CD1c-positive myeloid dendritic cell (primary cell): ENCODE data around the gene DOC2A.
A peak's percentile ranks its signal among the peaks of the same experiment; 100 is the strongest.

Experiments
- DNase-seq: peaks from one replicate; pipeline ENCODE4 v3.0.0-alpha.2; 2016; ENCODE audit errors: extremely low spot score

The DOC2A gene

DNA sequence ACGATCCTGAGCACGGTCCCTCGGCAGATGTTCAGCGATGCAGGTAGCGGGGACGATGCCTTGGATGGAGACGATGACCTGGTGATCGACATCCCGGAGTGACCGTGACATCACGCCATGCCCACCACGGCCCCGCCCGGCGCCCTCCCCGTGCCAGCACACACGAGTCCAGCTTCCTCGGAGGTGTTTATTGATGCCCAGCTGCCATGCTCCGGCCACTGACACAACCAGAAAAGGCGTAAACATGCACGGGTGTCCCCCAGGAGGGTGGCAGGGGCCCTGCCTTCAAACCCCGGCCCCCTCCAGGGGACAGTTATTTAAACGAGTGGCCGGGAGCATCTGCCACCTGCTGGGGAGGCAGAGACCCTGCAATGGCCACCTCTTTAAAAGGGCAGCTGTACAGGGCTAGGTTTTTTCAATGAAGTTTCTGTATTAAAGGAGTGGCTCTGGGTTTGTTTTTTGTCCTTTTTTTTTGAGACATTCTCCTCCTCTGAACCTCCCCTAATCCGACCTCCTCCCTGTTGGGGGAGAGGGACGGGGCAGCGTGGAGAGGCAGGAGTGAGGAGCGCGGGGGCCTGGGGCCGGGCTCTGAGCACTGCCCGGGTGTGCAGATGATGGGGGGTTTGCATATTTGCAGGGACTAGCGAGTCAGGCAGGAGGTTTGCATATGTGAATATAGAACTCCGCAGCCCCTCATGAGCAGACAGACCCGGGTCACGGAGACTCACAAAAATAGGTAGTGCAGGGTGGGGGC, 5.3 kb downstream of the DOC2A start:
- peak; percentile 51 for DNase-seq

GRCh38 chr16:30004811-30005242, 6.0 kb downstream of the DOC2A start:
- DNase-seq: no peak

DNA sequence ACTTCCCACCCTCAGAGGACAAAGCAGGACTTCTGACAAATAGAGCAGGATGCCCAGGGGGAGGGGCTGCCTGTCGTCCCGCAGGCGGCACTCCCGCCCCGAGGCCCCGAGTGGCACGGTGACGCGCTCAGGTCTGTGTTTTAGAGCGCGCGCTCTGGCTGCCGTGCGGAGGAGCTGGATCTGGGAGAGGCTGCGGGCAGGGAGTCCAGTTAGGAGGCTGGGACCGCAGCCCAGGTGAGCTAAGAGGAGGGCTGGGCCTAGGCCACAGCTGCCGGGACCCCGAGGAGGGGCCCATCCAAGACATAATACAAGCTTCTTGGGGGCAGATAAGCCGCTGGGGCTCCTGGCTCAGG, 6.4 kb downstream of the DOC2A start:
- no peak for DNase-seq

GRCh38 chr16:30003670-30004423, 7.0 kb downstream of the DOC2A start:
- DNase-seq: no peak

DNA sequence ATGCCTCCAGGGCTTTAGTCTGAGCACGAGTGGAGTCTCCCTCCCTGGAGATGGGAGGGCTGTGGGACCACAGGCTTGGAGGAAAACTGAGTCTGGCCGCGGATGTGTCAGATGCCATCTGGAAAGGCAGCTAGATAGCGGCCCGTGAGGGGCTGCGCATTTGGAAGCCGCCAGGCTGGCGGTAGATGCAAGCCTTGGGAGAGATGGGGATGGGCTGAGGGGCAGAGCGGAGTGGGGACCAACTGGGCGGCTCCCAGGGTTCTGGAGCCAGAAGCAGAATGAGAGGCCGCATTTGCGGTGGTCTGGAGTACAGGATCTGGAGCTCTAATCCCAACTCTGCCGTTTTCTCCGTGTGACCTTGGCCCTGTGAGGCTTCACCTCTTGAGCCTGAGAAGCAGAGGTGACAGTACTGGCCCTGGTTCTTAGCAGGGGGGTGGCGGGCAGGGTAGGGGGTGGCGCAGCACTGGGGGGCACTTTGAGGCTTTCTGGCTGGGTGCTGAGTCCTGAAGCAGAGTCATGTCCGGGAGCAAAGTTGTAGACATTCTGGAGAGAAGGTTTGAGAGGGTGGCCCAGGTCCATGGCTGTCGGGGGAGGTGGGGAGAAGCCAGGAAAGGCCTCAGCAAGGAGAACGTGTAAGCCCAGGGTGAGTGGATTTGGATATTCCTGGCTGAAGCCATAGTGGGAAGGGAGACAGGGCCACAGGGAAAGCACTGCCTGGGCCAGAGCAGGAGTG, 8.0 kb downstream of the DOC2A start:
- no peak for DNase-seq

- no peak for DNase-seq
Measured at GRCh38 chr16:30000735-30001631, 9.8 kb downstream of the DOC2A start.

GRCh38 chr16:29999605-30000004, 11.2 kb downstream of the DOC2A start:
- DNase-seq: no peak

DNA sequence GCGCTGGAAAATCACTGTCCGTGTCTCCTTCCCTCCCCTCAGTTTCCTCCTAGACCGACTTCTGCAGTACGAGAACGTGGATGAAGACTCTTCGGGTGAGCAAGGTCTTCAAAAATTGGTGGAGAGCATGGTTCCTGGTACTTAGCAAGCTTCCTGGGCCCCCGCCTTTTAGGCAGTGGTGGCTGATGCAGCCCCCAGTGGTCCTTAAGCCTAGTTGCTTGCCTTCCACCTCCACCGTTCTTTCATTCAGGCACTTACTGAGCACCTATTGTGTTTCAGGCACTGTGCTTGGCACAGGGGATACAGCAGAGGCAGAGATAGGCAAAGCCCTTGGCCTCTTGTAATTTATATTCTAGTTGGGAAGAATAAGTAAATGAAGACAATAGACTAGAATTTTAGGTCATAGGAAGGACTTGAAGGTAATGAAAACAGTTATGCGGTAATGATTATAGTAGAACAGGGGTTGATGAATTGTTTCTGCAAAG, 14.0 kb downstream of the DOC2A start:
- DNase-seq: no peak

DNA sequence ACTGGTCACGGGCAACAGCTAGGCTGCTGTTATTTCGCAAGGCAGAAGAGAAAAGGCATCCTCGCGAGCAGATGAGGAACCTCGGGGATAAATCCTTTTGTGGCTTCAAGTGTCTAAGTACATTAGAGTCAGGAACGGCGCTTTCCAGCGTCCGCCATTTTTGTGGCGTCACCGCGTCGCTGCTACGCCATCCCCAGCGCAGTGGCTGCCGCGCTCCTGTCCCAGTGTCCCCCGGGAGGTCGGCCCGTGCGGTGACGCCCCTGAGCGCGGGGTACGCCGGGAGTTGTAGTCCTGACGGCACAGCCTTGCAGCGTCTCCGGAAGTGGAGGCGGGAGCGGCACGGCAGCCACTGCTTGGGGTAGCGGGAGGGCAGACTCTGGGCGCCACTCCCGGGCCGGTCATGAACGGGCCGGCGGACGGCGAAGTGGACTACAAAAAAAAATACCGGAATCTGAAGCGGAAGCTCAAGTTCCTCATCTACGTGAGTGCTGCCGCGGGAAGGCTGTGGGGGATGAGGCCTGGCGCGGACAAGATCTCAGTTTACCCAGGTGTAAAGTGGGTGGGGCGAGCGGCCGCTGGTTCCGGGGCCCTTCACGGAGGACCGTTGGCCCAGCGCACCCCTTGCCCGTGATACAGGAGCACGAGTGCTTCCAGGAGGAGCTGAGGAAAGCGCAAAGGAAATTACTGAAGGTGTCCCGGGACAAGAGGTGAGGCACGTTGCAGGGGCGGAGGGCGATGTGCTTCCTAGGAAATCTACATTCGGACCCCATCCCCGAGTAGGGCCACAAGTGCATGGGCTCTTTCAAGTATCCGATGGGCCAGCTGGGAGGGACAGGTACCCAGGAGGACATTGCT, 14.7 kb downstream of the DOC2A start, which contains the start of gene INO80E:
TSS of gene INO80E (plus strand) at position 331 of the 855 bp plus-strand sequence. CDS start at position 401, 70 bp downstream.
- peak; percentile 99 for DNase-seq

DNA sequence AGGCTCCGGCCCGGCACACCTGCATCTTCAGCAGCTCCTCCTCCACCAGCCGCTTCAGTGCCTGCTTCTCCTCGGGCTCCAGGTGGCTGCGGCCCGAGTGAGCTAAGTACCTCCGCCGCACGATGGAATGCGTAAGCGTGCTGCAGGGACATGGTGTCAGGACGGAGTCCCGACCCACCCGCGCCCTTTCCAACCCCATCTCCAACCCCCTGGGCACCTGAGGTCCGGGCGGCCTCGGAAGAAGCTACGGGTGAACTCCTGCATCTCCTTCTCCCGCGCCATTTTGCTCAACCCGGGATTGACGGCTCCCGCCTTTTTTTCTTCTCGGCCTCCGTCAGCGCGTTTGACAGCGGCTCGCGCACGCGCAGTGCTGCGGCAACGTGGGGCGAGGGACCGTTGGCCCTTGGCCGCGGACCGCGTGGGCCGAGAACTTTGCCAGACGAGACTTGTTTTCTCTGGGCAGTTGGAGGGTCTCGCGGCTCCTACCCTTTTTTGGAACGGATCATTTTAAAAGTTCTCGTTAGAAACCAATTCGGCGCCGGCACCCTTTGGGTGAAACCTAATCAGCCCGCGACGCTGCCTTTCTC, 15.4 kb downstream of the DOC2A start, which contains the start of gene HIRIP3:
TSS of gene HIRIP3 (minus strand) at position 294 of the 587 bp plus-strand sequence. CDS start at position 282, 12 bp downstream.
- DNase-seq: peak; percentile 95

DNA sequence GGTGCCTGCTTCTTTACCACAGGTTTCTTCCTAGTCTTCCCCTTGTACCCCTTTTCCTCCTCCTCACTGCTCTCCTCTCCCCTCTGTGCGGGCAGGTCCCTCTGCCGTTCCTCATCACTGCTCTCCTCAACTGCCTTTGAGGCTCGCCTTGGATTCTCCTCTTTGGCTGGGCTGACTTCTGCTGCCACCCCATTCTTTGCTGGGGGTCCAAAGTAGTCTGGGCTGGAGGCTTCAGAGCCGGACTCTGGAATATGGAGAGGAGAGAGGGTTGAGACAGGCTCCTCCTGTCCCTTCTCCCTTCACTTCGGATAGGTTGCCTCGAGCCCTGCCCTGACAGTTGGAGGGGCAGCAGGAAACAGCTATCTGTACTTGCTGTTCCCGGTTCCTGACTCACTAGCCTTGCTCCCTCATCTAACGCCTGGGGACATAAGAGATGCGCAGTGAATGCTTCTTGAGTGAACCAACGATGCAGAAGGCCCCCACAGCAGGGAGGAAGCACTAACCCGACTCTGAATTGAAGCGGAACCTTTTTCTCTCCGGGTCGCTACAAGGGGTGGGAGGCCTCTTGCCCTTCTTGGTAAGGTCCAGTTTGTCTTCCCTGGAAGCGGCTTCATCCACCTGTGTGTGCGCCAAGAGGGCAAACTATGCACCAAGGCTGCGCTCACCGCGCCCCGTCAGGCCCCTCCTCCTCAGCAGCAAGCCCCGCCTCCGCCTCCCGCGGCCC, 16.1 kb downstream of the DOC2A start:
- no peak for DNase-seq

GRCh38 chr16:29993903-29994599, 16.8 kb downstream of the DOC2A start:
- DNase-seq: no peak

- DNase-seq: no peak
Measured at GRCh38 chr16:29993191-29993902, 17.5 kb downstream of the DOC2A start.

- no peak for DNase-seq
Measured at GRCh38 chr16:29992344-29992967, 18.4 kb downstream of the DOC2A start.

DNA sequence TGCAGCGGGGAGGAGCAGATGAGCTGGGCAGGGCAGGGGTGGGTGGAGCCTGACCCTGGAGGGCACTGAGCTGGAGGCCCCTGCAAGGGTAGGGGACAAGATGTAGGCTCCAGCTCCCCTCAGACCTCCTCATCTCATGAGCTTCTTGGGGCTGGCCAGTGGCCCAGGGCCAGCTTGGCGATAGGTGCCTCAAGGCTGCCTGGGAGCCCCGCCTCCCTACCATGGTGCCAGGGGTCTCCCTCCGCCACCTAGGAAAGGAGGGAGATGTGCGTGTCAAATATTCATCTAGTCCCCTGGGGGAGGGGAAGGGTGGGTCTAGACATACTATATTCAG, 19.3 kb downstream of the DOC2A start:
- no peak for DNase-seq

DNA sequence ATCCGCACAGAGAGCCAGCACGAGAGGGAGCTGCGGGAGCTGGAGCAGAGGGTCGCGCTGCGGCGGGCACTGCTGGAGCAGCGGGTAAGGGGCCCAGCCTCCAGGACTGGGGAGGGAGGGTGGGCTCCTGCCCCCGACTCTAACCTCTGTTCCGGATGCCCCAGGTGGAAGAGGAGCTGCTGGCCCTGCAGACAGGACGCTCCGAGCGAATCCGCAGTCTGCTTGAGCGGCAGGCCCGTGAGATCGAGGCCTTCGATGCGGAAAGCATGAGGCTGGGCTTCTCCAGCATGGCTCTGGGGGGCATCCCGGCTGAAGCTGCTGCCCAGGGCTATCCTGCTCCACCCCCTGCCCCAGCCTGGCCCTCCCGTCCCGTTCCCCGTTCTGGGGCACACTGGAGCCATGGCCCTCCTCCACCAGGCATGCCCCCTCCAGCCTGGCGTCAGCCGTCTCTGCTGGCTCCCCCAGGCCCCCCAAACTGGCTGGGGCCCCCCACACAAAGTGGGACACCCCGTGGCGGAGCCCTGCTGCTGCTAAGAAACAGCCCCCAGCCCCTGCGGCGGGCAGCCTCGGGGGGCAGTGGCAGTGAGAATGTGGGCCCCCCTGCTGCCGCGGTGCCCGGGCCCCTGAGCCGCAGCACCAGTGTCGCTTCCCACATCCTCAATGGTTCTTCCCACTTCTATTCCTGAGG, 19.8 kb downstream of the DOC2A start:
- DNase-seq: no peak

DNA sequence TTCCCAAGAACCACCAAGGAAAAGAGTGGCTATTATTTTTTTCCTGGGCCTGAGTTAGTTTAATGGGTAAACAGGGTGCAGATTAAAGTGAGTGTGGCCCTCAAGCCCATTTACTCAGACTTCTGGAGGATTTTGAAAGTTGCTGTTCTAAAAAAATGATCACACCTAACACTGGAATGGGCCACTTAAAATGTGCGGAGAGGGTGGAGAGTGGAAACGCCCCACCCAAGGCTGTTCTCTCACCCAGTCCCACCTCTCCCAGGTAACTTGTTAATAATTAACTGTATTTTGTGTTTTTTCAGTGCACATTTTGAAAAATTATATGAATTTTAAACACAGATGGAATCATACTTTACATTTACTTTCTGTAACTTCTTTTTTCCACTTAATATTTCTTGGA, 20.8 kb downstream of the DOC2A start:
- DNase-seq: no peak
